ENCODE data around the gene UNC5B. TPM values are rescaled to one million over a fixed set of nuclear protein-coding genes. Genes with fewer than 3 reads are reported as not detected.
A peak's percentile ranks its signal among the peaks of the same experiment; 100 is the strongest.

UNC5B gene
- total and polyA plus RNA-seq, 2 experiments from 2014 or later, result 12.7 to 15.5 TPM

DNA sequence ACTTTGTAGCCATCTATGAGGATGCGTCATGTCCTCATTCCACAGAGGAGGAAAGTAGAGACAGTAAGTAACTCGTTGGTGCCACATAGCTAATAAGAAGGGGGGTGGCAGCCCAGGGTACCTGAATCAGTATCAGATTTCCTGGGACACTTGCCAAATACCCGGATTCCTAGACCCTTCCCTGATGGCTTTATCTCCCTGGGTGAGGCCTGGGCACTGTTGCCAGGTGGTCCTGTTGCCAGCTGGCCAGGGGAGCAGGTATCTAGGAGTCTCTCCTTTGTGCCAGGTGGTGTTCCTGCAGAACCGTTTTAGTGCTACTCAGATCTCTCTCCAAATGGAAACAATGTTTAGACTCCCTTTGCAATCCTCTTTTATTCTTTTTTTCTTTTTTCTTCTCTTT lies 119.4 kb downstream of the UNC5B start:
- Histone ChIP-seq H3K9me2 (replicated peaks; ENCODE audit: insufficient read depth) (no peaks in the 10 kb centered on the region), H3K79me2 (no peaks in the 10 kb centered on the region), H4K20me1 (ENCODE audit: insufficient read depth, poor library complexity, severe bottlenecking) (no peaks in the 10 kb centered on the region), H3K27me3 (no peaks in the 10 kb centered on the region), H3K27ac (no peak overlapping the region), H3K4me3 (no peak overlapping the region), H3K4me1 (ENCODE audit: insufficient read depth) (peaks cover 31% of the 10 kb centered on the region), H3K4me2 (no peak overlapping the region), H3K36me3 (replicated peaks; ENCODE audit: insufficient read depth, low read depth) (no peaks in the 10 kb centered on the region), H3K9me3 (ENCODE audit: low read depth) (no peaks in the 10 kb centered on the region), H2AFZ (no peak overlapping the region)
- no peak for DNase-seq (ENCODE audit: low spot score)
- TF ChIP-seq EZH2 (IDR thresholded peaks at IDR 0.05; ENCODE audit: borderline replicate concordance), result no peak
- WGBS (ENCODE audit: low lambda C conversion rate, missing lambda C conversion rate), result 80% methylated on average over 4 of the region's 4 CpGs

DNA sequence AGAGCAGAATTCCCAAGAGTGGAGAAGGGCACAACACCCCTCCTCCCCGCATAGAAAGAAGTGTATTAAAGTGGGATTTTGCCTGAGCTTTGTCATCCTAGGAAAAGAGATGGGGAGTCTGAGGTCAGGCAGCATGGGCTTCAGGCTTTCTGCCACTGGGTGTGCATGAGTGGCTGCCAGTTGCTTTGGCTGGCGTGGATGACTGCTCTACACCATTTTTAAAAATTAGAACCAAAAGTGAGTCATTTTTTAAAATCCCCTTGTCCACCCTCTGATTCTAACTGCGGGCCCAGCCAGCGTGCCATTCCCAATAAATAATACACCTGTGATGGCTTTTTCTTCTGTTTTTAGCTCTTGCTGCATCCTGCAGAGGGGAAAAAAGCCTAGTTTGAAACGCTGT lies 120.1 kb downstream of the UNC5B start:
- Histone ChIP-seq H3K79me2 (no peaks in the 10 kb centered on the region), H3K27me3 (no peaks in the 10 kb centered on the region), H3K9me2 (replicated peaks; ENCODE audit: insufficient read depth) (no peaks in the 10 kb centered on the region), H3K4me2 (no peak overlapping the region), H3K4me1 (ENCODE audit: insufficient read depth) (peaks cover 36% of the 10 kb centered on the region), H2AFZ (no peak overlapping the region), H3K9me3 (ENCODE audit: low read depth) (no peaks in the 10 kb centered on the region), H4K20me1 (ENCODE audit: insufficient read depth, poor library complexity, severe bottlenecking) (no peaks in the 10 kb centered on the region), H3K4me3 (no peak overlapping the region), H3K36me3 (replicated peaks; ENCODE audit: insufficient read depth, low read depth) (no peaks in the 10 kb centered on the region), H3K27ac (no peak overlapping the region)
- 92% methylated on average over 5 of the region's 5 CpGs for WGBS (ENCODE audit: low lambda C conversion rate, missing lambda C conversion rate)
- TF ChIP-seq EZH2 (IDR thresholded peaks at IDR 0.05; ENCODE audit: borderline replicate concordance) (no peak), CTCF (IDR thresholded peaks at IDR 0.05; ENCODE audit: poor library complexity) (no peak), EZH2phosphoT487 (IDR thresholded peaks at IDR 0.05; ENCODE audit: low read depth, severe bottlenecking, unreplicated experiment) (no peak)
- no peak for DNase-seq (ENCODE audit: low spot score)

DNA sequence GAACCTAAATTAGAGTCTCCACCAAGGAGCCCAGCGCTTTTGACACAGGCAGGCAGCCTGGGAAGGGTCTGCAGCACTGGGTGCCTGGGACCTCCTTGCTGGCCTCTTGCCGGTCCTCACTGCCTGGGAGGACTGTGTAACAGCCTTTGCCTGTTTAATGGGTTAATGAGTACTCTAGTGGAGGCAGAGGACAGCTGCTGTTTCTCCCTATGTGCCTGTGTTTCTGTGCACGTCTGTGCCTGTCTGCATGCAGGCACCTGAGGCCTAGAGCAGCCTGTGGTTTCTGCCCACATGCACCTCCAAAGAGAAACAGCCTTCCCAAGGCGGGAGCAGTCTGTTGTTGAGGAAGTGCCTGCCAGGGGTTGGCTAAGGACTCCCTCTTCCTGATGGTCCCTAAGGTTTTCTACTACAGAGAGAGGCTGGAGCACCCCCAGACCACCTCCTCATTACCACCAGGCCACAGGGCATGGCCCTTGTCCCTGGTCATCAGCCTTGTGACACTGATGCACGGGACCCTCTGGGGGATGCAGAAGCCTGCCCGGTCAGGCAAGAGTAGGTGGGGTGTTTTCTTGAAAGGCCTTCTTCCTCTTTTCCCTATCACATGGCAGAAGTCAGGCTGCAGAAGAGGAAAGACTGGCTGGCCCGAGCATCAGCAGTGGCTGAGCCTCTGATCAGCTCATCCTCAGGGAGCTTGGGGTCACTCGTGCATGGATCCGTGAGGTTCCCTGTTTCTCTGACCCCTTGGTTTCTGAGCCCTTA lies 120.9 kb downstream of the UNC5B start:
- H4K20me1 ChIP-seq (ENCODE audit: insufficient read depth, poor library complexity, severe bottlenecking), result no peaks in the 10 kb centered on the region
- no peaks in the 10 kb centered on the region for H3K27me3 ChIP-seq
- H3K9me3 ChIP-seq (ENCODE audit: low read depth), result no peaks in the 10 kb centered on the region
- 78% methylated on average over 9 of the region's 9 CpGs for WGBS (ENCODE audit: low lambda C conversion rate, missing lambda C conversion rate)
- H3K4me2 ChIP-seq, result peak overlapping the region; percentile 65
- no peaks in the 10 kb centered on the region for H3K9me2 ChIP-seq (replicated peaks; ENCODE audit: insufficient read depth)
- no peak overlapping the region for H3K4me3 ChIP-seq
- H3K4me1 ChIP-seq (ENCODE audit: insufficient read depth), result peaks cover 36% of the 10 kb centered on the region
- no peaks in the 10 kb centered on the region for H3K36me3 ChIP-seq (replicated peaks; ENCODE audit: insufficient read depth, low read depth)
- peak overlapping the region; percentile 66 for H3K27ac ChIP-seq
- no peak for TF ChIP-seq CTCF (IDR thresholded peaks at IDR 0.05; ENCODE audit: poor library complexity)
- TF ChIP-seq EZH2 (IDR thresholded peaks at IDR 0.05; ENCODE audit: borderline replicate concordance), result no peak
- TF ChIP-seq EZH2phosphoT487 (IDR thresholded peaks at IDR 0.05; ENCODE audit: low read depth, severe bottlenecking, unreplicated experiment), result no peak
- peak overlapping the region; percentile 17 for H2AFZ ChIP-seq
- no peak for DNase-seq (ENCODE audit: low spot score)
- H3K79me2 ChIP-seq, result no peaks in the 10 kb centered on the region

GRCh38 chr10:71334221-71334791 lies 121.9 kb downstream of the UNC5B start:
- H3K9me3 ChIP-seq (ENCODE audit: low read depth), result no peaks in the 10 kb centered on the region
- H4K20me1 ChIP-seq (ENCODE audit: insufficient read depth, poor library complexity, severe bottlenecking), result no peaks in the 10 kb centered on the region
- WGBS (ENCODE audit: low lambda C conversion rate, missing lambda C conversion rate), result 50% methylated on average over 12 of the region's 12 CpGs
- no peaks in the 10 kb centered on the region for H3K36me3 ChIP-seq (replicated peaks; ENCODE audit: insufficient read depth, low read depth)
- H3K9me2 ChIP-seq (replicated peaks; ENCODE audit: insufficient read depth), result no peaks in the 10 kb centered on the region
- H3K4me1 ChIP-seq (ENCODE audit: insufficient read depth), result peaks cover 46% of the 10 kb centered on the region
- H2AFZ ChIP-seq, result peak overlapping the region; percentile 17
- H3K27ac ChIP-seq, result peak overlapping the region; percentile 66
- peak overlapping the region; percentile 65 for H3K4me2 ChIP-seq
- DNase-seq (ENCODE audit: low spot score), result no peak
- H3K4me3 ChIP-seq, result no peak overlapping the region
- no peaks in the 10 kb centered on the region for H3K27me3 ChIP-seq
- H3K79me2 ChIP-seq, result no peaks in the 10 kb centered on the region
- no peak for TF ChIP-seq EZH2 (IDR thresholded peaks at IDR 0.05; ENCODE audit: borderline replicate concordance)
- TF ChIP-seq EZH2phosphoT487 (IDR thresholded peaks at IDR 0.05; ENCODE audit: low read depth, severe bottlenecking, unreplicated experiment), result no peak
- no peak for TF ChIP-seq CTCF (IDR thresholded peaks at IDR 0.05; ENCODE audit: poor library complexity)
